Activated CD8-positive, alpha-beta memory T cell treated with anti-CD3 and anti-CD28 coated beads, Interleukin-2, amount 50 U/mL, for 1 hour (primary cell): ENCODE results near the gene GJA9.
"Not testable (repeated sequence)": the region's sequence is repeated elsewhere in the genome, so short reads cannot be mapped to it uniquely, and the experiment has no call there.

Experiments used
- DNase-seq: peaks from one replicate; pipeline ENCODE4 v3.0.0-alpha.2; 2020; ENCODE audit errors: extremely low read depth

Gene GJA9

DNA sequence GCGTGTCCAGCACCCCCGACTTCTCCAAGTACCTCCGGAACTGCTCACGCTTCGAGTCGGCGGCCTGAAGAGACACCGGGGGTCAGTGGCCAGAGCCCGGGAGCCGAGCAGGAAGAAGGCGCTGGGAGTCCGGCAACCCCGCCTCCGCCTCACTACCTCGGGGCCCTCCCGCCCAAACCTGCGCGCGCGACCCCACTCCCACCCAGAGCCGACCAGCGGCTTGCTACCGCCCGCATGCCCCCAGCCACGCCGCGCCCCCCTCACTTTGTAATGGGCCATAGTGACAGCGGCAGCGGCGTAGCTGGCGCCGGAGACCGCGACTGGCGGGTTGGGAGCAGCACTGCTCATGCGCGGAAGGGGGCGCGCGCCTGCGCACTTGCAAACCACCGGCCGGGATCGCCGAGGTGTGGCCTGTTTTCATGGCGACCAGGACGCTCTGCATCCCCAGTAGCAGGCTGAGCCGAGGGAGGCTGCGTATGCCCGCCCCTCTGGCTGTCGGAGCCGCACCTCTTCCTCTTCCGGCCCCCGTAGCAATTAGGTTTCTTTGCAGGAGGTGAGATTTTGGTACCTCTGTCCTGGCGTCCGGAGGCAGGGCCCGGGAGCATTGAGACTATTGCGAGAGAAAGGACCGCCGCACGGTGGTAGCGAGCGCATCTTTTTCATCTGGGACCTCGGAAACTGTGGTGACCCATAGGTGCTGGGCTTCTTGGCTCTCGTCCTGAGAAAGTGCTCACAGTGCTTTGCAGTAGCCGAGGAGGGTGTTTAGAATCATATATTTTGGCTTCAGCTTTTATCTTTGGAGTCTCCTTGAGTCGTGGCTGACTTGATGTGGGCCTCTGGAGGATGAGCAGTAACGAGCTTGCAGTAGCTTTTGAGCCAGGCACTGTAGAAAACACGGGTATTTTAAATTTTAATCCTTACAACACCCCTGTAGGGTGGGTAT lies 8.1 kb downstream of the GJA9 start, which contains the start of gene MYCBP:
MYCBP (minus strand) TSS at position 322 of the 943 bp plus-strand sequence; CDS start at position 279, 43 bp downstream.
- peak; percentile 85 for DNase-seq

DNA sequence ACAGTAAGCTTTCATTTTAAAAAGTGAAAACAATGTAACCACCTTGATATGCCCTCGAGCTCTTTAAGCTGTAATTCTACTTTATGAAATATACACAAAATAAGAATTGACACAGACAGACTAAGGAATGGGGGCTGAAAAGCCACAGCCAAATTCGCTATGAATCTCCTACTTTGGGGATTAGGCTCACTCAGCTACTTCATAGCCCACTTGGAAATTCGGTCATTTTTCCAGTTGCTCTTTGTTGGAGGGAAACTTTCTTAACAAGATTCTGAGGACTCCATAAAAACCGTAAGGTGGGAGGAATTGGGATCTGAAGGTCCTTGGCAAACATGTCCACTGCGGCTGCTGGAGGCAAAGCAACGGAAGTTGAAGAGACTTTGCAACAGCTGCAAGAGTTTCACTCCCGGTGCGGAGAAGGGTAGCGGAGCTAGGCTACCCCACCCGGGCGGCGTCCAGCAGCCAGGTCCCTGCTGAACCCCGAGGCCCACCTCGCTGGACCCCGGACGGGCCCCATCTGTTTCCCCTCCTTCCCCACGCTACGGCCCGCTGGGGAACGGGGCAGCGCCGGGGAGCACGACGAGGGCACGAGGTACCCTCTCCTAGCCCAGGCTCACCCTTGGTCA lies 8.9 kb downstream of the GJA9 start:
- no peak for DNase-seq

DNA sequence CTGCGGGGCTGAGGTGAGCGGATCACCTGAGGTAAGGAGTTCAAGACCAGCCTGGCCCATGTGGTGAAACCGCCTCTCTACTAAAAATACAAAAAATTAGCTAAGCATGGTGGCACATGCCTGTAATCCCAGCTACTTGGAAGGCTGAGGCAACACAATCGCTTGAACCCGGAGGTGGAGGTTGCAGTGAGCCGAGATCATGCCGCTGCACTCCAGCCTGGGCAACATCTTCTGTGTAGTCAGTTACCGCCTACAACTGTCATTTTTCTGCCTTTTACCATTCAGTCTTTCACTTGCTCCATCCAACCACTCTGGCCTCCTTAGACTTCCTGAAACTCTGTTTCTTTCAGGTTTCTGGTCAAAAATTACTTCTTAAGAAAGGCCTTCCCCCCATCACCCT lies 10.4 kb downstream of the GJA9 start:
- no peak for DNase-seq

DNA sequence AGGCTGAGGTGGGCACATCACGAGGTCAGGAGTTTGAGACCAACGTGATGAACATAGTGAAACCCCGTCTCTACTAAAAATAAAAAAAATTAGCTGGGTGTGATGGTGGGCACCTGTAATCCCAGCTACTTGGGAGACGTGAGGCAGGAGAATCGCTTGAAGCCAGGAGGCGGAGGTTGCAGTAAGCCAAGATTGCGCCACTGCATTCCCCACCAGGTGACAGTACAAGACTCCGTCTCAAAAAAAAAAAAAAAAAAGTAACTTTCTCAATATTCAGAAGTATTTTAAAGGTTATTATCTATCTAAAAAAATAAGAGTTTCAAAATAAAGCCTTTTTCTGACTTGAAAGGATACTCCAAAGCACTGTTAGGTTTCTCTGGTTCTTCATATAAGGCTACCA lies 14.2 kb downstream of the GJA9 start:
- DNase-seq: no peak

DNA sequence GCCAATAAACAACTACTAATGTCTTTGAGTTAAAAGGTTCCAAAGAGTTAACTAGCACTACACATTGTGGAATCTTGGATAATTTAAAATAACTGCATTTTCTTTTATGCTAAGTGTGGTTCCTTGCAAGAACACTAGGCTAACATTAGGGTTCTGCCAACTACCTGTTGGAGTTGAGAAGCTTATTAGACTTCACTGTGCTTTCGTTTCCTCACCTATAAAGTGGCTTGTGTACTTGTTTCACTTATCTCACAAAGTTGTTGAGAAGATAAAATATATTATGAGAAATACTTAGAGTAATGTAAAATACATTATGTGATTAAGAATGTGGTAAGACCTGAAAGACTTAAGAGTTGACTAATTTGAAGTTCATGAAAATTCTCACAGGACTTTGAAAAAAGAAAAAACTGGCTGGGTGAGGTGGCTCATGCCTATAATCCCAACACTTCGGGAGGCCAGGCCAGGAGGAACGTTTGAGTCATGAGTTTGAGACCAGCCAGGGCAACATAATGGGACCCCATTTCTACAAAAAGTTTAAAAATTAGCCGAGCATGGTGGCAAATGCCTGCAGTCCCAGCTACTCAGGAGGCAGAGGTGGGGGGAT lies 16.2 kb downstream of the GJA9 start:
- DNase-seq: no peak

DNA sequence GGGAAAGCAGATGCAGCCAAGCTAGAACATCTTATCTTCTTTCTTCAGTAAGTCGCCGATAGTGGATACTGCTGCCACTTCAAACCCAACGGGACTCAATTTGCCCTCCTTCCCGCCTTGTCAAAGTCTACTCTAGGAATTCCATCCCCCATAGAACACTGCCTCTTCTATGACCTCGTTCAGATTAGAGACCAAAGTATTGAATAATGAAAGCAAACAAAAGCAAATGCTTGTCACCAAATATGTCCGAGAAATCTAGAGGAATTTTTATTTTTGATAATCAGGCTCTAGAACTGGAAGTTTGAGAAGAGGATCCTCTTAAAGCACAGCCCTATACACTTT lies 21.0 kb downstream of the GJA9 start:
- no peak for DNase-seq

DNA sequence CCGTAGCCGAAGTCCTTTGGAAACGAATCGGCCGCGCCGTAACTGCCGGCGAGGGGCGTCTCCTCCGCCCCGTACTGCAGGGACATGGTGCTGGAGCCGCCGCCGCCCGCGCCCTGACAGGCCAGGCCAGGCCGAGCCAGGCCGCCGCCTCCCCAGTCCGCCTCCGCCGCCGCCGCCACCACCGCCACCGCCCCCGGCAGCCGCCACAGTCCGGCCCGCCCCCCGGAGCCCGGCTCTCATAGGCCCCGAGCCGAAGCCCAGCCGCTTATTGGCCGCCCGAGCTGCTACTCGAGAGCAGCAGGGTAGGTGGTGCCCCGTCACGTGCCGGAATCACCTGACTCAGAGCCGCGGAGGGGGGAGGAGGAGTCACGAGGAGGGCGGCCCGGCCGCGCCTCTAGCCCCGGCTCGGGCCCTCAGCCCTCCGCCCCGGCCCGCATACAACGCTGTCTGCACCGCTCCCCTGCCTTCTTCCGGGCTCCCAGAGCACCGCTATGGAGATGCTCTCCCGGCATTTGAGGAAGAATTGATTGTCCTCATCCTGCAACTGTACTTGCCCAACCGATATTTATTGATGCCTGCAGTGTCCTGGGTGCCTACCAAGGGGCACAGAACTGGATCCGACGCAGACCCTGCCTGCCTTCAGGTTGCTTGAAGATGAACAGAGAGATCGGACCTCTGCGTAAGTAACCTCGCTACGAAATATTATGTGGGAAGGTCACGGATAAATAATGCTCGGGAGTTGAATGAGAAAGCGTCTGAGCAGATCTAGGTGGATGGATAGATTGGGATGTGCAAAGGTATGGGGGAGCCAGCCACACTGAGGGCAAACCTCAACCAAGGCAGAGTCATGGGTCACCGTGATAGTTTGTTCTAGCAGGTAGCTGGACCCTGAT lies 21.6 kb downstream of the GJA9 start, which contains the start of gene RRAGC:
RRAGC (minus strand) TSS at position 212 of the 893 bp plus-strand sequence; CDS start at position 86, 126 bp downstream.
- DNase-seq: peak; percentile 94

DNA sequence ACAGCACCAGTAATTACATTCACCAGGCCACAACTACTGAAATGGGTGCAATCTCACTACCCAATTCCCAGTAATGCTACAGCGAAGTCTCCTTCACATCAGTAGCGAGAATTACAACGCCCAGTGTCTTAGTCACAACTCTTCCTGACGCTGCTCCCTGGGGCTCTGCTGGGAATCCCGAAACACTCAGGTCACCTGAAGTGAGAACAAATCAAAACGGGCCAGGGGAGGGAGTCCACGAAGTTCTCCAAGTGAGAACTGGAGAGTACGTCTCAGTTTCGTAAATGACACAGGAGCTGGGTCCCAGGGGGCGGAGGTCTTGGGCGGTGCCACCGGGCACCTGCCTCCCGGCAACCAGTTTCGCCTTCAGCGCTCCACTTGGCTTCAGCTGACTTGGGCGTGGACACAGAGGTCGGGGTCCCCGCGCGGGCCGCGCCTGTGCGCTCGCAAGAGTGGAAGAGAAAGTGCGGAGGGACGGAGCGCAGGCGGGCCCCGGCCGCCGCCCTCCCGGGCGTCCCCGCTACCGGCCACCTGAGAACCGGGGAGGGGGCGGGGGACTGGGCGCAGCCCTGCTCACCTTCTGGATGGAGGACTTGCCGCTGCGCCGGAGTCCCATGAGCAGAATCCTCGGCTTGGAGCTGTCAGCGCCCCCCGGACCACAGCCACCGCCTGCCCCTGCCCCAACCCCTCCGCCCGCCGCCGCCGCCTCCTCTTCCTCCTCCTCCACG lies 22.4 kb downstream of the GJA9 start:
- no peak for DNase-seq

DNA sequence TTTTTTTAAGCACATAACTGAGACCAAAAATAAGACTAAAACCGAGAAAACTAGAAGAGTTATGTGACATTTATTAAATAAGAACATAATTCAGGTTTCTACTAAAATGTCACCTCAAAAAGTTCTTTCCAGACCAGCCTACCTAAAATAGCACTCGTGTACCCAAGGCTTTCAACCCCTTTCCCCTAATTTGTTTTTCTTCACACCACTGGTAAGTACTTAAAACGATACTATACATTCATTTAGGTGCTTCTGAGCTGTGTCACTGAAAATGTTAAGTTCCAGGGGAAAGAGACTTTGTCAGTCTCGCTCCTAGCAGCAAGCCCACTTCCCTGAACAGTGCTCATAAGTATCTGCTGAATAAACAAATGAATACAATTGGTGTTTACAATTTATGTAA lies 28.6 kb downstream of the GJA9 start:
- no peak for DNase-seq

DNA sequence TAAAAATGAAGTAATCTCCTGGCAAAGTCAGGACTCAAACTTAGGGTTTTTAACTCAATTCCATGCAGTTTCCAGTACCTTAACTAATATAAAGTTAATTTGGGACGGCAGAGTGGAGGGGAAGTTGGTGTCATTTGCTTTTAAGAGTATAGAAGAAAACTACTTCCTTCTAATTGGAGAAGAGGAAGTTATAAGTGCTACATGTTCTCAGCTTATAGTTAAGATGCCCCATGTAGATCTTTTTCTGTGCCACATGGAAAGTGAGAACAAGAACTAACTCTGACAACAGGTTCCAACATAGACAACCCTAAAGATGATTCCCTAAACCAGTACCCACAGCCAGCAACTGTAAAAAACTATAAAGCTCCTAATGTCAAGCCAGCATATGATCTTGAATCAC lies 33.3 kb downstream of the GJA9 start:
- no peak for DNase-seq

DNA sequence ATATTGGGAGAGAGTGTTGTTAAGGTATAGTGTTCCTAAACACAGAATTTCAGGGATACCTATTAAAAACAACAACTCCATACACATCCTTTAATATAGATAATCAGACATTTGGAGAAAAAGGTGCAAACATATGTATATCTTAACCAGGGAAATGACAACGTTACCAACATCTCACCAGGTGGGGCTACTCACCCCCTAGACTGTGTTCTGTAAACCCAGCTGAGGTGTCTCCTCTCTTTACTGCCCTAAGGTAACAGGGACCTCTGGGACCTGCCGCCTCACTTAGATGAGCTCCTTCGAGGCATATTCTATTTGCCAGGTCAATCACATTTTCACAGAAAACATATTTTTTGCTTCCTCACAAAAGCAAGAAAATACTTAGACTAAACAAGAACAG lies 35.2 kb downstream of the GJA9 start:
- no peak for DNase-seq

DNA sequence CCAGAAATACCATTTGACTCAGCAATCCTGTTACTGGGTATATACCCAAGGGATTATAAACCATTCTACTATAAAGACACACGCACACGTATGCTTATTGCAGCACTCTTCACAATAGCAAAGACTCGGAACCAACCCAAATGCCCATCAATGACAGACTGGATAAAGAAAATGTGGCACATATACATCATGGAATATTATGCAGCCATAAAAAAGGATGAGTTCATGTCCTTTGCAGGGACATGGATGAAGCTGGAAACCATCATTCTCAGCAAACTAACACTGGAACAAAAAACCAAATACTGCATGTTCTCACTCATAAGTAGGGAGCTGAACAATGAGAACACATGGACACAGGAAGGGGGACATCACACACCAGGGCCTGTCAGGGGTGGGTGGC lies 36.3 kb downstream of the GJA9 start:
- not testable (repeated sequence) for DNase-seq

DNA sequence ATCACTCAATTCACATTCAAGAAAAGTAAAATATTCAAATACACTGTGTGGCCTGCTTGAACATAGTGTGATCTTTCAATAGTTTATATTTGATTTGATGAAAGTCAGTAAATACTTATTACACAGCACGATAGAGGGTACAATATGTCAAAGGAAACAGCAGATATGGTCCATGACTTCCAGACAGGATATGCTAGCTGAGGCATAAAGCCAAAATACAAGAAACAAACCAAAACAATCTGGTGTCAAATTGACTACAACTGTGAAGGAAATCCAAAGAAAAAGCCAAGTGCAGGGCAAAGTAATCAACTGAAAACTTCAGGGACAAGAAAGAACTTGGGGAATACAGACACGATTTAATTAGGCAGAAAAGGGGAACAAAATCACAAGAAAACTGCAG lies 41.1 kb downstream of the GJA9 start:
- DNase-seq: no peak

DNA sequence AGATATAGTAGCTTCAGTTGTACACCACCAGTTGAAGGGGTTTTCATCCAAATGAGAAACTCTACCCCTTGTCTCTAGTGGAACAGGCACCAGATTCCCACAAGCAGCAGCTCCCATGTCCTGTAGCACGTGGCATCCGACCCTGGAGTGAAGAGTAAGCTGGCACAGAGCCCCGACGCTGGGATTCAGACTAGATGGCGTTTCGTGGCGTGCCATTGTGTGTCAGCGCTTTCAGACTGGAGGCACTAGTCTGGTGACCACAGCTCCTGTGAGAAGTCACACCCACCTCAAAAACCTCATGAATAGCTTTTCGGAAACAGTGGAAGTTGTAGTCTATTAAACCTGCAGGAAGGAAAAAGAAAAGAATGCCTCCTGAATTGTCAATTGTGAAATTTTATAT lies 42.0 kb downstream of the GJA9 start:
- DNase-seq: no peak

DNA sequence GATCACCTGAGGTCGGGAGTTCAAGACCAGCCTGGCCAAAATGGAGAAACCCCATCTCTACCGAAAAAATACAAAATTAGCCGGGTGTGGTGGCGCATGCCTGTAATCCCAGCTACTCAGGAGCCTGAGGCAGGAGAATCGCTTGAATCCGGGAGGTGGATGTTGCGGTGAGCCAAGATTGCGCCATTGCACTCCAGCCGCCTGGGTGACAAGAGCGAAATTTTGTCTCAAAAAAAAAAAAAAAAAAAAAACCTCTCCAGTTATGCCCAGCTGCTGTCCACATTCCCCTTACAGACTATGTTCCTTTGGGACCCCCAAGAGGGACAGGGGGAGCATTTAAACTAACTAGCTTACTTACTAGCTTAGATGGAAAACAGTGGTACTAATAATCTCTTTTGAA lies 45.1 kb downstream of the GJA9 start:
- DNase-seq: not testable (repeated sequence)

DNA sequence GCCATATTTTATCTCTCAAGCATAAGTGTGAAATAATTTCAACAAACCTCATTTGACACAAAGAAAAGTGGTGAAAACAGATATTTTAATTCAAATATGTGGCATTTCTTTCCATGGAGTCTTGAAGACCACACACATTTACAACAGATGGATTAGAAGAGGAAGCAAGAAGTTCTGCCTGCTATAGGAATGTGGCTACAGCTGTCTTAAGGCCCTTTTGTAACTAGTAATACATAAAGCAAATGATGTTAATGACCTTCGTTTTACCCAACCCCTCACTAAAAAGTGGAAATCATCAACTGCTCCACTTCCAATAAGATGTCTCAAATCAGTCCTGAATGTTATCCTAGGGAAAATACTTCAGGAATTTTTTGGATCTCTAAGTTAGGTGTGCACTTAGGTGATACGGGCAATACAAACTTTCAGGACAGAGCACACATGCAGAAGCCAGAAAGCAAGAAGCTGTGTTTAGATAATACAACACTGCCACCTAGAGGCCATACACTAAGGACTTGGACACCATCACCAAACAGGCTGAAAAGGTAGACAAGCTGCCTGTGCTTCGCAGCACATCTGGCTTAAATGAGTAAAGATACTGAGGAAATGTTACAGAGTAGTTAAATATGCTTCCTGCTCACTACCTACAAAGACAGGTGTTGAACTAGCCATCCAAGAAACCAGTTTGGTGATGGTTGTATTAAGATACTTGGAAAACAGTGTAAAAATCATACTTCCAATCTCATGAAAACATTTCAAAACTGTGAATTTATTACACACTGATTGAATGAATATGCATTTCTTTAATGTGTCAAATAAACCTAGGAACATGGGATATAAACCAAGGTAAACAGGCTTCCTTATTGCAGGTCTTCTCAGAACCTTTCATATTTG lies 46.2 kb downstream of the GJA9 start:
- DNase-seq: peak; percentile 34

DNA sequence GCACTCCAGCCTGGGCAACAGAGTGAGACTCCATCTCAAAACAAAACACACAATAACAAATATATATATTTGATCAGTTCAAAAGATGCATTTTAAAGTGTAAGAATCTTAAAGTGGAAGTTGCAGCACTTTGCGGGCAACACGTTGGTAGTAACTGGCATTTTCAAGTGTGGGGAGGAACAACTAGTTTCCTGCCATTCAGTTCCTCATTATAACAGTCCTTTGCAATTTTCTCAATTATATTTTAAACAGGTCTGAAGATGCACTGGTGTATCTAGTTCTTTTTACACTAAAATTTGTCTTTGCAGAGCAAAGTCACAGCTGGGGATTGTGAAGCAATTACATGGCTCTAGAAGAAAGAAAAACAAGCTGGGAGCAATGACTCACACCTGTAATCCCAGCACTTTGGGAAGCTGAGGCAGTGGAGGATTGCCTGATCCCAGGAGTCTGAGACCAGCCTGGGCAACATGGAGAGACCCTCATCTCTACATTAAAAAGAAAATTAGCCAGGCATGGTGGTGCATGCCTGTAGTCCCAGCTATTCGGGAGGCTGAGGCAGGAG lies 47.1 kb downstream of the GJA9 start:
- no peak for DNase-seq

DNA sequence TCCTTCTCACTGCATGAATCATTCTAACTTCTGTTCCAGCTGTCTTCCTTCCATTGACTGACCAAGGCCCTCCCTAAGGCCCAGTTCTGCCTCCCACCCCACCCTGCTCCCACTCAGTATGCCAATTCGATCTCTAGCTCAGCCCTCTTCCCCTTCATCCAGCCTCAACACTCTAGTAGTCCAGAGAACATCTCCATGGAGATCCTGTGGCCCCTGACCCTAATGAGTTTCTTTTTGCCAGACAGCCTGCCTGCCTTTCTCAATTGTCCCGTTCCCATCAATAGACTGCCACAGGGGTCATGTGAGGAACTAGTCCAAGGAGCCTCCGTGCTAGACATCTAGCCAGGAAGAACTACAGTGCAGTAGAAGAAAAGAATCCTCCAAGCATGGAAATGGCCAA lies 48.2 kb downstream of the GJA9 start:
- DNase-seq: no peak

DNA sequence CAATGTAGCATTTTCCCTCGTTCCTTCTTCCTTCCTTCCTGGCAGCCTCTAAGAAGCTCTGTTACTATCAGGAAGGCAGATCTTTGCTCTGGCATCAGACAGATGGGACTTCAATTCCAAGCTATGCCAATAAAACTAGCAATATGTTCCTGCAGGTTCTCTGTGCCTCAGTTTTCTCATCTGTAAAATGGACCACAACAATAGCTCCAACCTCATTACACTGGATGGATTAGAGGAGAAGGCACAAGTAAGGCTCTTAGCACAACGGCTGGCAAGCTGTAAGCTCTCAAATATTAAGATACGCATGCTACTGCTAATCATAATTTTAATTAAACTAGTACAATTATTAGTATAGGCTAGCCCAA lies 49.0 kb downstream of the GJA9 start:
- DNase-seq: no peak
